HepG2 (cell line): ENCODE data around the gene MYO1B. TPM values are rescaled to one million over a fixed set of nuclear protein-coding genes. Genes with fewer than 3 reads are reported as not detected.

Experiments
- CBX1 ChIP-seq: IDR thresholded peaks from one replicate; pipeline ENCODE4 v1.6.1; 2016; ENCODE audit warnings: antibody characterized with exemption, low read depth
- DDIT3 ChIP-seq: sonication (generic); formaldehyde crosslinking; IDR thresholded peaks from 2 replicates; pipeline ENCODE4 v1.4.0; 2020; ENCODE audit warnings: mild to moderate bottlenecking, missing genetic modification reagents
- DMAP1 ChIP-seq: IDR thresholded peaks from 2 replicates; pipeline ENCODE4 v1.6.1; 2016
- DPF2 ChIP-seq: sonication (generic); formaldehyde crosslinking; IDR thresholded peaks from 2 replicates; pipeline ENCODE4 v1.4.0; 2020; ENCODE audit warnings: mild to moderate bottlenecking, low read depth, missing genetic modification reagents, borderline replicate concordance
- FOXO1 ChIP-seq: sonication (generic); formaldehyde crosslinking; IDR thresholded peaks from 2 replicates; pipeline ENCODE4 v1.4.0; 2020; ENCODE audit warnings: missing genetic modification reagents
- GPN1 ChIP-seq: sonication (generic); formaldehyde crosslinking; IDR thresholded peaks from 2 replicates; pipeline ENCODE4 v1.5.1; 2020; ENCODE audit warnings: missing genetic modification reagents, borderline replicate concordance
- KDM4B ChIP-seq: sonication (generic); formaldehyde crosslinking; IDR thresholded peaks from 2 replicates; pipeline ENCODE4 v1.4.0; 2020; ENCODE audit warnings: missing genetic modification reagents
- KMT2B ChIP-seq: IDR thresholded peaks from 2 replicates; pipeline ENCODE4 v1.6.1; 2016; ENCODE audit warnings: missing genetic modification reagents, missing compliant biosample characterization
- NCOA1 ChIP-seq: sonication (generic); formaldehyde crosslinking; IDR thresholded peaks from 2 replicates; pipeline ENCODE4 v1.9.0; 2021; ENCODE audit warnings: missing genetic modification reagents
- POLR2AphosphoS5 ChIP-seq: IDR thresholded peaks from 2 replicates; pipeline ENCODE4 v1.6.1; 2012; ENCODE audit warnings: low read depth, low read length
- SIX4 ChIP-seq: sonication (generic); formaldehyde crosslinking; IDR thresholded peaks from 2 replicates; pipeline ENCODE4 v1.4.0; 2020; ENCODE audit warnings: missing genetic modification reagents
- SOX6 ChIP-seq, 2 experiments: fragments of 450-650 bp in 1 of 2; sonication (generic) in 1 of 2; formaldehyde crosslinking in 1 of 2; IDR thresholded peaks; 2 replicates each; pipeline versions ENCODE4 v1.4.0 to v1.6.1; 2017 to 2020; ENCODE audit warnings: antibody characterized with exemption in 1 of 2, mild to moderate bottlenecking in 1 of 2, missing genetic modification reagents in 1 of 2
- ZFYVE20 ChIP-seq: sonication (generic); formaldehyde crosslinking; IDR thresholded peaks from 2 replicates; pipeline ENCODE4 v1.8.0; 2023; ENCODE audit warnings: low read depth, mild to moderate bottlenecking, moderate library complexity, missing genetic modification reagents, borderline replicate concordance
- ZGPAT ChIP-seq: IDR thresholded peaks from 2 replicates; pipeline ENCODE4 v1.6.1; 2016; ENCODE audit warnings: mild to moderate bottlenecking
- ZIK1 ChIP-seq: sonication (generic); formaldehyde crosslinking; IDR thresholded peaks from 2 replicates; pipeline ENCODE4 v1.5.0; 2020; ENCODE audit warnings: mild to moderate bottlenecking, low read depth, missing genetic modification reagents, borderline replicate concordance
- ZKSCAN5 ChIP-seq: sonication (generic); formaldehyde crosslinking; IDR thresholded peaks from 2 replicates; pipeline ENCODE4 v1.5.1; 2020; ENCODE audit warnings: mild to moderate bottlenecking, missing genetic modification reagents
- ZNF205 ChIP-seq: IDR thresholded peaks from 2 replicates; pipeline ENCODE4 v1.6.1; 2018; ENCODE audit warnings: missing biosample characterization, missing genetic modification reagents
- ZNF274 ChIP-seq: sonication (generic); formaldehyde crosslinking; IDR thresholded peaks from 2 replicates; pipeline ENCODE4 v1.5.1; 2020; ENCODE audit warnings: mild to moderate bottlenecking, missing genetic modification reagents
- ZNF33A ChIP-seq: sonication (generic); formaldehyde crosslinking; IDR thresholded peaks from 2 replicates; pipeline ENCODE4 v1.5.1; 2020; ENCODE audit warnings: missing genetic modification reagents, mild to moderate bottlenecking, moderate library complexity, borderline replicate concordance
- ZNF746 ChIP-seq: sonication (generic); formaldehyde crosslinking; IDR thresholded peaks from 2 replicates; pipeline ENCODE4 v1.8.0; 2022; ENCODE audit warnings: mild to moderate bottlenecking, missing genetic modification reagents
- polyA plus RNA-seq, 8 experiments: library from polyadenylated mRNA; depleted of rRNA in 3 of 8; stranded (reverse) in 7 of 8; unstranded in 1 of 8; fragments of >200 nt; fragmentation: Illumina TruSeq in 4 of 8; extraction: Trizol in 4 of 8; gene quantifications; 2 replicates each; pipeline versions ENCODE4 v1.2.1 to v1.2.3, GENCODE V29; 2011 to 2016; ENCODE audit warnings: low read depth in 4 of 8, missing spikeins in 1 of 8, mixed read lengths in 1 of 8; ENCODE audit not compliant: insufficient read depth in 1 of 8
- total RNA-seq, 5 experiments: library from RNA; depleted of rRNA; stranded (reverse); fragments of >200 nt; fragmentation: Illumina TruSeq; extraction: Trizol; gene quantifications; 2 replicates each; pipeline ENCODE4 v1.2.3, GENCODE V29; 2016; ENCODE audit warnings: low read depth in 1 of 5
- TF ChIP-seq, protein P1 (sequence below): sonication (generic); formaldehyde crosslinking; IDR thresholded peaks from 2 replicates; pipeline ENCODE4 v1.8.1; 2022; ENCODE audit warnings: low read depth, mild to moderate bottlenecking, missing genetic modification reagents
- TF ChIP-seq, protein P2 (sequence below): sonication (generic); formaldehyde crosslinking; IDR thresholded peaks from 2 replicates; pipeline ENCODE4 v1.8.0; 2022; ENCODE audit warnings: low read depth, missing genetic modification reagents
- TF ChIP-seq, protein P3 (sequence below): IDR thresholded peaks from 2 replicates; pipeline ENCODE4 v1.6.1; 2018; ENCODE audit warnings: missing genetic modification reagents, mild to moderate bottlenecking, missing compliant biosample characterization

MYO1B gene
- total and polyA plus RNA-seq, 2 of the 13 experiments (the other 11 are each of a cell fraction or from before 2014, with no cell fraction given), result 36.9 to 89.8 TPM

DNA sequence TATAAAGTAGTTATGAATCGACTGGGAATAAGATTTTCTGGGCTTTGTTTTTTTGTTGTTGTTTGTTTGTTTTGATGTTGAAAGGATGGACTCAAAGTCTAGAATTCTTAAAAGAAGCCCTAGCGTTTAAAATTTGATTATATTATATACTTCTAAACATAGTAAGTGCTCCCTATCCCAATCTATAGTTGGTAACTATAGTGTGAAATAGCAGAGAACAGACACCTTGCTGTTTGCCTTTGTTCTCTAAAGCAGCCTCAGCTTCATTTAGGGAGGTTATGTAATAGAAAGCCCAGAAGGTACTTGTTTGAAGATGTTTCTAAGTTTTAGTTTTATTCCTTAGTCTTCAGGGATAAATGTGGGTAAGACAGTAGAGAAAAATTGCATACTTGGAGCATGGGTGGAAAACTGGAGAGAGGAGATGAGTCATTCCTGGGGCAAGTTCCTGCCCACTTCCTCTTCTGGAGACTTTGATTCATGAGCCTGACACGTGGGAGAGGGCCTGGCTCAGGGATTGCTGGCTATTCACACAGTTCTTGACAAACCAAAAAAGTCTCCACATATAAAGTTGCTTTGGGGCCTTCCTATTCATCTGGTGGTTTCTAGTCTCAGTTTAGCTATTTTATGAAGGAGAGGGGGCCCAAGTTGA, 131.9 kb downstream of the MYO1B start (continued):
- TF ChIP-seq GPN1 (no peak), DDIT3 (CRISPR knock-in tag) (no peak), KDM4B (CRISPR knock-in tag) (no peak), ZNF274 (no peak), CBX1 (no peak), ZKSCAN5 (CRISPR knock-in tag) (no peak), ZNF33A (no peak), KMT2B (CRISPR knock-in tag) (peak; percentile 72), ZNF205 (CRISPR knock-in tag) (0 out of 2 replicates have a peak, but pooled peaks have one; percentile 38), NCOA1 (CRISPR knock-in tag) (no peak), DPF2 (peak; percentile 79; the same call in 1 of the 2 replicates), DMAP1 (peak; percentile 81; the same call in 1 of the 2 replicates), SOX6 (IDR thresholded peaks at IDR 0.05) (no peak), SOX6 (CRISPR knock-in tag; IDR thresholded peaks at IDR 0.05) (peak; percentile 29; the same call in 1 of the 2 replicates), ZIK1 (CRISPR knock-in tag) (no peak), ZNF746 (CRISPR knock-in tag) (no peak), ZGPAT (CRISPR knock-in tag) (peak; percentile 69), SIX4 (CRISPR knock-in tag) (no peak), POLR2AphosphoS5 (no peak), ZFYVE20 (CRISPR knock-in tag) (no peak), FOXO1 (CRISPR knock-in tag) (no peak; the same call in 1 of the 2 replicates)
- TF ChIP-seq, protein P1, sequence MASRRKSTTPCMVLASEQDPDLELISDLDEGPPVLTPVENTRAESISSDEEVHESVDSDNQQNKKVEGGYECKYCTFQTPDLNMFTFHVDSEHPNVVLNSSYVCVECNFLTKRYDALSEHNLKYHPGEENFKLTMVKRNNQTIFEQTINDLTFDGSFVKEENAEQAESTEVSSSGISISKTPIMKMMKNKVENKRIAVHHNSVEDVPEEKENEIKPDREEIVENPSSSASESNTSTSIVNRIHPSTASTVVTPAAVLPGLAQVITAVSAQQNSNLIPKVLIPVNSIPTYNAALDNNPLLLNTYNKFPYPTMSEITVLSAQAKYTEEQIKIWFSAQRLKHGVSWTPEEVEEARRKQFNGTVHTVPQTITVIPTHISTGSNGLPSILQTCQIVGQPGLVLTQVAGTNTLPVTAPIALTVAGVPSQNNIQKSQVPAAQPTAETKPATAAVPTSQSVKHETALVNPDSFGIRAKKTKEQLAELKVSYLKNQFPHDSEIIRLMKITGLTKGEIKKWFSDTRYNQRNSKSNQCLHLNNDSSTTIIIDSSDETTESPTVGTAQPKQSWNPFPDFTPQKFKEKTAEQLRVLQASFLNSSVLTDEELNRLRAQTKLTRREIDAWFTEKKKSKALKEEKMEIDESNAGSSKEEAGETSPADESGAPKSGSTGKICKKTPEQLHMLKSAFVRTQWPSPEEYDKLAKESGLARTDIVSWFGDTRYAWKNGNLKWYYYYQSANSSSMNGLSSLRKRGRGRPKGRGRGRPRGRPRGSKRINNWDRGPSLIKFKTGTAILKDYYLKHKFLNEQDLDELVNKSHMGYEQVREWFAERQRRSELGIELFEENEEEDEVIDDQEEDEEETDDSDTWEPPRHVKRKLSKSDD (CRISPR knock-in tag), result no peak
- TF ChIP-seq, protein P2, sequence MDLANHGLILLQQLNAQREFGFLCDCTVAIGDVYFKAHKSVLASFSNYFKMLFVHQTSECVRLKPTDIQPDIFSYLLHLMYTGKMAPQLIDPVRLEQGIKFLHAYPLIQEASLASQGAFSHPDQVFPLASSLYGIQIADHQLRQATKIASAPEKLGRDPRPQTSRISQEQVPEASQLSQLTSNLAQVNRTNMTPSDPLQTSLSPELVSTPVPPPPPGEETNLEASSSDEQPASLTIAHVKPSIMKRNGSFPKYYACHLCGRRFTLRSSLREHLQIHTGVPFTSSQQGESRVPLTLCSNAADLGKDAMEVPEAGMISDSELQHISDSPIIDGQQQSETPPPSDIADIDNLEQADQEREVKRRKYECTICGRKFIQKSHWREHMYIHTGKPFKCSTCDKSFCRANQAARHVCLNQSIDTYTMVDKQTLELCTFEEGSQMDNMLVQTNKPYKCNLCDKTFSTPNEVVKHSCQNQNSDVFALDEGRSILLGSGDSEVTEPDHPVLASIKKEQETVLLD (CRISPR knock-in tag), result no peak
- TF ChIP-seq, protein P3, sequence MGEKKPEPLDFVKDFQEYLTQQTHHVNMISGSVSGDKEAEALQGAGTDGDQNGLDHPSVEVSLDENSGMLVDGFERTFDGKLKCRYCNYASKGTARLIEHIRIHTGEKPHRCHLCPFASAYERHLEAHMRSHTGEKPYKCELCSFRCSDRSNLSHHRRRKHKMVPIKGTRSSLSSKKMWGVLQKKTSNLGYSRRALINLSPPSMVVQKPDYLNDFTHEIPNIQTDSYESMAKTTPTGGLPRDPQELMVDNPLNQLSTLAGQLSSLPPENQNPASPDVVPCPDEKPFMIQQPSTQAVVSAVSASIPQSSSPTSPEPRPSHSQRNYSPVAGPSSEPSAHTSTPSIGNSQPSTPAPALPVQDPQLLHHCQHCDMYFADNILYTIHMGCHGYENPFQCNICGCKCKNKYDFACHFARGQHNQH (CRISPR knock-in tag), result peak; percentile 92
